Tibial nerve (tissue), 4 donors: ENCODE data around the gene ACOT8.

Experiments
- EP300 ChIP-seq, 2 donors: sonication (generic); formaldehyde crosslinking; IDR thresholded peaks; one replicate each; pipeline ENCODE4 v1.6.1; 2017; ENCODE audit warnings: antibody characterized with exemption in 2 of 2, mild to moderate bottlenecking in 1 of 2
- TF ChIP-seq, protein P1 (sequence below), 5 experiments: fragments of 200-600 bp in 3 of 5; fragments of 450-650 bp in 2 of 5; sonication (generic) in 3 of 5; IDR thresholded peaks; one replicate each; pipeline ENCODE4 v1.5.1; 2016 to 2019; ENCODE audit warnings: antibody characterized with exemption in 5 of 5, mild to moderate bottlenecking in 3 of 5, moderate library complexity in 2 of 5

DNA sequence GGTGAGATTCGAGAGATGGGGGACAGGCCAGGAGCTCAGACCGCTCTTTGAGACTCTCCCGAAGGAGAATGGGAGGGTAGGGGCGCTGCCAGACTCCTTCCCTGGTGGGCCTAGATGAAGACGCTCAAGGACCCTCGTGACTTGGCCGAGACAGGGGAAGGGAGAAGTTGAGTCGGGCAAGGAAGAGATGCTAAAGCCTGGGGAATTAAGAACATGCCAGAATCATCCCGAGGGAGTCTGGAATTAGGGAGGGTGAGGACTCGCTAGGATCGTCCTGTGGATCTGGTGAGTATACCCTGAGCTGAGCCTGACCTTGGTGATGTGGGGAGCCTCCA, 44.2 kb downstream of the ACOT8 start:
- TF ChIP-seq, protein P1, sequence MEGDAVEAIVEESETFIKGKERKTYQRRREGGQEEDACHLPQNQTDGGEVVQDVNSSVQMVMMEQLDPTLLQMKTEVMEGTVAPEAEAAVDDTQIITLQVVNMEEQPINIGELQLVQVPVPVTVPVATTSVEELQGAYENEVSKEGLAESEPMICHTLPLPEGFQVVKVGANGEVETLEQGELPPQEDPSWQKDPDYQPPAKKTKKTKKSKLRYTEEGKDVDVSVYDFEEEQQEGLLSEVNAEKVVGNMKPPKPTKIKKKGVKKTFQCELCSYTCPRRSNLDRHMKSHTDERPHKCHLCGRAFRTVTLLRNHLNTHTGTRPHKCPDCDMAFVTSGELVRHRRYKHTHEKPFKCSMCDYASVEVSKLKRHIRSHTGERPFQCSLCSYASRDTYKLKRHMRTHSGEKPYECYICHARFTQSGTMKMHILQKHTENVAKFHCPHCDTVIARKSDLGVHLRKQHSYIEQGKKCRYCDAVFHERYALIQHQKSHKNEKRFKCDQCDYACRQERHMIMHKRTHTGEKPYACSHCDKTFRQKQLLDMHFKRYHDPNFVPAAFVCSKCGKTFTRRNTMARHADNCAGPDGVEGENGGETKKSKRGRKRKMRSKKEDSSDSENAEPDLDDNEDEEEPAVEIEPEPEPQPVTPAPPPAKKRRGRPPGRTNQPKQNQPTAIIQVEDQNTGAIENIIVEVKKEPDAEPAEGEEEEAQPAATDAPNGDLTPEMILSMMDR (IDR thresholded peaks at IDR 0.05): no peak
- TF ChIP-seq EP300 (IDR thresholded peaks at IDR 0.05): no peak
